GM12878 (cell line): ENCODE data around the gene MIGA2. TPM values are rescaled to one million over a fixed set of nuclear protein-coding genes. Genes with fewer than 3 reads are reported as not detected.
A peak's percentile ranks its signal among the peaks of the same experiment; 100 is the strongest.

Experiments used
- ATAC-seq: fragments of 200-7000 bp; cut with Tn5 transposase; 3 replicates; pipeline ENCODE4 v1.9.1; 2020; ENCODE audit warnings: mild to moderate bottlenecking, moderate library complexity
- BruUV-seq: library from RNA; stranded (reverse); fragments of 400-500 nt; replicated peaks from 2 replicates; lab custom pipeline; 2021; lab: Mats Ljungman, UMichigan
- CTCF ChIA-PET: fragments of 300-600 bp; sonication (Branson Sonifier 250); formaldehyde crosslinking; extraction: SDS; loops from one replicate; lab custom pipeline; 2021; ENCODE audit warnings: inconsistent platforms; lab: Yijun Ruan, JAX
- POLR2A ChIA-PET: fragments of 350-600 bp; formaldehyde crosslinking; extraction: SDS; loops from one replicate; lab custom pipeline; 2021; ENCODE audit warnings: inconsistent platforms; lab: Charles Lee
- RAD21 ChIA-PET: fragments of 300-600 bp; sonication (Branson Sonifier 250); formaldehyde crosslinking; loops from one replicate; lab custom pipeline; 2023; ENCODE audit warnings: antibody characterized with exemption; ENCODE audit not compliant: unreplicated experiment; lab: Charles Lee
- SMC1A ChIA-PET: fragments of 300-600 bp; sonication (Branson Sonifier 250); formaldehyde crosslinking; loops from one replicate; lab custom pipeline; 2023; ENCODE audit not compliant: unreplicated experiment, uncharacterized antibody; lab: Charles Lee
- DNase-seq: peaks from one replicate; pipeline ENCODE4 v3.0.0-alpha.2; 2011; ENCODE audit warnings: low read depth, low spot score
- FAIRE-seq: peaks from 3 replicates; lab custom pipeline; 2011; peaks lifted over from hg19 to GRCh38; lab: Jason Lieb, UNC
- H2AFZ ChIP-seq: 2 replicates; pipeline ENCODE4 v1.6.0; 2011; ENCODE audit warnings: low read depth, low read length, control low read depth; ENCODE audit not compliant: control insufficient read depth
- H3K27ac ChIP-seq: 2 replicates; pipeline ENCODE4 v1.5.1; 2011; ENCODE audit warnings: control low read depth; ENCODE audit not compliant: control insufficient read depth, insufficient read depth
- H3K27me3 ChIP-seq, 2 experiments: replicated peaks in 1 of 2; 2 replicates each; pipeline versions ENCODE4 v1.6.0 to v1.6.1; 2011; ENCODE audit warnings: low read length in 1 of 2; ENCODE audit not compliant: control insufficient read depth in 2 of 2, insufficient read depth in 2 of 2
- H3K36me3 ChIP-seq, 2 experiments: 2 replicates each; pipeline ENCODE4 v1.5.1; 2011; ENCODE audit warnings: low read length in 1 of 2; ENCODE audit not compliant: control insufficient read depth in 2 of 2, insufficient read depth in 2 of 2
- H3K4me1 ChIP-seq: 2 replicates; pipeline ENCODE4 v1.6.1; 2011; ENCODE audit warnings: mild to moderate bottlenecking, low read length, moderate library complexity, mixed read lengths; ENCODE audit not compliant: control insufficient read depth, insufficient read depth
- H3K4me2 ChIP-seq: 2 replicates; pipeline ENCODE4 v1.6.0; 2011; ENCODE audit warnings: control low read depth; ENCODE audit not compliant: control insufficient read depth, insufficient read depth
- H3K4me3 ChIP-seq: fragments of 200-600 bp; sonication (generic); 2 replicates; pipeline ENCODE4 v1.5.1; 2016
- H3K79me2 ChIP-seq: 2 replicates; pipeline ENCODE4 v1.6.0; 2011; ENCODE audit warnings: low read length; ENCODE audit not compliant: control insufficient read depth, insufficient read depth
- H3K9ac ChIP-seq: 2 replicates; pipeline ENCODE4 v1.8.0; 2011; ENCODE audit warnings: low read length, control low read depth, mixed read lengths; ENCODE audit not compliant: control insufficient read depth, insufficient read depth
- H3K9me3 ChIP-seq: replicated peaks from 3 replicates; pipeline ENCODE4 v1.5.1; 2011; ENCODE audit warnings: mild to moderate bottlenecking, low read length; ENCODE audit not compliant: control insufficient read depth, insufficient read depth
- H4K20me1 ChIP-seq: 2 replicates; pipeline ENCODE4 v1.6.0; 2011; ENCODE audit not compliant: control insufficient read depth, insufficient read depth
- ELK1 ChIP-seq: IDR thresholded peaks from 2 replicates; pipeline ENCODE4 v1.6.1; 2012; ENCODE audit warnings: low read depth, low read length, improper control_type of control experiment
- ESRRA ChIP-seq: IDR thresholded peaks from 2 replicates; pipeline ENCODE4 v1.6.1; 2012; ENCODE audit warnings: mild to moderate bottlenecking, low read length, improper control_type of control experiment
- IRF4 ChIP-seq: IDR thresholded peaks from 2 replicates; pipeline ENCODE4 v1.6.1; 2011; ENCODE audit warnings: low read depth, low read length
- NFYB ChIP-seq: IDR thresholded peaks from 2 replicates; pipeline ENCODE4 v1.6.1; 2011; ENCODE audit warnings: low read depth, mild to moderate bottlenecking, low read length, improper control_type of control experiment, moderate library complexity; ENCODE audit not compliant: insufficient read depth
- PML ChIP-seq: IDR thresholded peaks from 2 replicates; pipeline ENCODE4 v1.6.1; 2012; ENCODE audit warnings: low read length, inconsistent platforms
- SREBF2 ChIP-seq: IDR thresholded peaks from 2 replicates; pipeline ENCODE4 v1.6.1; 2012; ENCODE audit warnings: mild to moderate bottlenecking, low read length
- USF2 ChIP-seq: IDR thresholded peaks from 2 replicates; pipeline ENCODE4 v1.6.1; 2011; ENCODE audit warnings: low read depth, low read length, improper control_type of control experiment, borderline replicate concordance
- WGBS: methylation state at CpG from one replicate; pipeline ENCODE4 v1.1.6; 2016; ENCODE audit warnings: low lambda C conversion rate; ENCODE audit not compliant: insufficient replicate concordance, insufficient coverage; ENCODE audit errors: missing lambda C conversion rate; 5-methylcytosine and 5-hydroxymethylcytosine counted together
- in situ Hi-C: fragments of 300-500 bp; cut with MboI; formaldehyde crosslinking; loops from 9 replicates; pipeline ENCODE4 v1.14.3; 2018; ENCODE audit warnings: mixed read lengths
- intact Hi-C: fragments of 100-400 bp; cut with micrococcal nuclease; formaldehyde crosslinking; loops from one replicate; pipeline ENCODE4 v1.14.2; 2022; ENCODE audit not compliant: unreplicated experiment
- polyA plus RNA-seq, 11 experiments: library from polyadenylated mRNA; depleted of rRNA in 4 of 11; unstranded in 6 of 11; stranded (reverse) in 5 of 11; fragments of >200 nt; fragmentation: Nextera tagmentation in 4 of 11; fragmentation: Illumina TruSeq in 1 of 11; extraction: Ambion mirVana in 4 of 11; extraction: Trizol in 1 of 11; gene quantifications; 1 replicate in 1 of 11; 2 replicates in 10 of 11; pipeline versions ENCODE4 v1.2.1 to v1.2.3, GENCODE V29; 2011 to 2016; ENCODE audit warnings: inconsistent platforms in 2 of 11, missing spikeins in 2 of 11, low read depth in 1 of 11
- total RNA-seq, 4 experiments: library from RNA; depleted of rRNA in 3 of 4; stranded (reverse); fragments of >200 nt in 3 of 4; fragmentation: Illumina TruSeq in 1 of 4; extraction: Trizol in 1 of 4; gene quantifications; 2 replicates each; pipeline versions ENCODE4 v1.2.1 to v1.2.3, GENCODE V29; 2013 to 2021
- TF ChIP-seq, protein P1 (sequence below), 3 experiments: IDR thresholded peaks in 2 of 3; conservative IDR thresholded peaks in 1 of 3; 2 replicates each; pipeline ENCODE4 v1.5.1; 2011; ENCODE audit warnings: low read depth in 3 of 3, low read length in 3 of 3, mild to moderate bottlenecking in 3 of 3, control low read depth in 2 of 3, moderate library complexity in 2 of 3, inconsistent platforms in 1 of 3, mixed read lengths in 1 of 3; ENCODE audit not compliant: control insufficient read depth in 2 of 3, insufficient read depth in 1 of 3; ENCODE audit errors: extremely low read depth in 1 of 3
- TF ChIP-seq, protein P2 (sequence below): fragments of 450-650 bp; formaldehyde crosslinking; IDR thresholded peaks from 2 replicates; pipeline ENCODE4 v1.4.0; 2020; ENCODE audit warnings: mild to moderate bottlenecking, moderate library complexity

The MIGA2 gene
- total and polyA plus RNA-seq, 10 of the 15 experiments (the other 5 are each of a cell fraction or from before 2014, with no cell fraction given) = 0.14 to 31.0 (median 12.7) TPM

DNA sequence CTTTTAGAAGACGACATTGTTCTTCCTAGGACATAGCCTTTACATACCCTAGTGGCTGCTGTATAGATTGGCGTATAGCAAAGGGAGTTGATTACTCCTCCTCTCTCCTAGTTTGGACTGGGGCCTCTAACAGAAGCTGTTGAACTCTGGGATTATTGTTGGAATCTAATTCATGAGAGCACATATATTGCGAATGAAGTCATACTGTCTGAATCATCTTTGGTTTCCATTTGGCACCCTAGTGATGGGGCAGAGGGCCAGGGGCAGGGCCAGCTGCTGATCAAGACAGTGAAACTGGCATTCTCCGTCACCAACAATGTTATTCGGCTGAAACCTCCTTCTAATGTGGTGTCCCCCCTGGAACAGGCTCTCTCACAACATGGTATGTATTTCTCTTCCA, 48.6 kb upstream of the MIGA2 start (continued):
- TF ChIP-seq NFYB = no peak
- no peak for TF ChIP-seq PML
- no peak for TF ChIP-seq ESRRA
- no peak for TF ChIP-seq USF2
- no peak for TF ChIP-seq SREBF2

GRCh38 chr9:128992995-128993394, 43.4 kb upstream of the MIGA2 start:
- Histone ChIP-seq H3K27ac (no peak overlapping the region), H3K79me2 (no peaks in the 10 kb centered on the region), H3K9ac (no peak overlapping the region), H3K4me2 (no peak overlapping the region), H2AFZ (no peak overlapping the region), H3K4me1 (no peaks in the 10 kb centered on the region), H3K27me3 (no peaks in the 10 kb centered on the region), H3K4me3 (no peak overlapping the region)
- 100% methylated on average over 7 of the region's 7 CpGs for WGBS
- DNase-seq (no peak), ATAC-seq (peak; percentile 56), FAIRE-seq (no peak)
- ChIA-PET RAD21 (interaction anchor here (1.0 kb wide), 1 partner anchor 14 kb away, joined by 3 read pairs; no protein-coding TSS in a partner anchor), CTCF (interaction anchor here (0.7 to 2.1 kb wide), 3 partner anchors 13 to 630 kb away, joined by 3 to 8 read pairs (median 7); partner anchors contain the start of gene MIGA2)
- no TSS peak for BruUV-seq
- in situ Hi-C loops = no loop called here
- no peak for TF ChIP-seq IRF4
- TF ChIP-seq, protein P1, sequence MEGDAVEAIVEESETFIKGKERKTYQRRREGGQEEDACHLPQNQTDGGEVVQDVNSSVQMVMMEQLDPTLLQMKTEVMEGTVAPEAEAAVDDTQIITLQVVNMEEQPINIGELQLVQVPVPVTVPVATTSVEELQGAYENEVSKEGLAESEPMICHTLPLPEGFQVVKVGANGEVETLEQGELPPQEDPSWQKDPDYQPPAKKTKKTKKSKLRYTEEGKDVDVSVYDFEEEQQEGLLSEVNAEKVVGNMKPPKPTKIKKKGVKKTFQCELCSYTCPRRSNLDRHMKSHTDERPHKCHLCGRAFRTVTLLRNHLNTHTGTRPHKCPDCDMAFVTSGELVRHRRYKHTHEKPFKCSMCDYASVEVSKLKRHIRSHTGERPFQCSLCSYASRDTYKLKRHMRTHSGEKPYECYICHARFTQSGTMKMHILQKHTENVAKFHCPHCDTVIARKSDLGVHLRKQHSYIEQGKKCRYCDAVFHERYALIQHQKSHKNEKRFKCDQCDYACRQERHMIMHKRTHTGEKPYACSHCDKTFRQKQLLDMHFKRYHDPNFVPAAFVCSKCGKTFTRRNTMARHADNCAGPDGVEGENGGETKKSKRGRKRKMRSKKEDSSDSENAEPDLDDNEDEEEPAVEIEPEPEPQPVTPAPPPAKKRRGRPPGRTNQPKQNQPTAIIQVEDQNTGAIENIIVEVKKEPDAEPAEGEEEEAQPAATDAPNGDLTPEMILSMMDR (IDR thresholded peaks at IDR 0.05 in 2 of 3, conservative IDR thresholded peaks at IDR 0.05 in 1 of 3; ENCODE audit: control insufficient read depth in 2 of 3, extremely low read depth in 1 of 3, insufficient read depth in 1 of 3, low read depth in 3 of 3, low read length in 3 of 3) = peak; percentile 12 to 38 (median 35); a peak in 3 of 6 replicates
- TF ChIP-seq, protein P2, sequence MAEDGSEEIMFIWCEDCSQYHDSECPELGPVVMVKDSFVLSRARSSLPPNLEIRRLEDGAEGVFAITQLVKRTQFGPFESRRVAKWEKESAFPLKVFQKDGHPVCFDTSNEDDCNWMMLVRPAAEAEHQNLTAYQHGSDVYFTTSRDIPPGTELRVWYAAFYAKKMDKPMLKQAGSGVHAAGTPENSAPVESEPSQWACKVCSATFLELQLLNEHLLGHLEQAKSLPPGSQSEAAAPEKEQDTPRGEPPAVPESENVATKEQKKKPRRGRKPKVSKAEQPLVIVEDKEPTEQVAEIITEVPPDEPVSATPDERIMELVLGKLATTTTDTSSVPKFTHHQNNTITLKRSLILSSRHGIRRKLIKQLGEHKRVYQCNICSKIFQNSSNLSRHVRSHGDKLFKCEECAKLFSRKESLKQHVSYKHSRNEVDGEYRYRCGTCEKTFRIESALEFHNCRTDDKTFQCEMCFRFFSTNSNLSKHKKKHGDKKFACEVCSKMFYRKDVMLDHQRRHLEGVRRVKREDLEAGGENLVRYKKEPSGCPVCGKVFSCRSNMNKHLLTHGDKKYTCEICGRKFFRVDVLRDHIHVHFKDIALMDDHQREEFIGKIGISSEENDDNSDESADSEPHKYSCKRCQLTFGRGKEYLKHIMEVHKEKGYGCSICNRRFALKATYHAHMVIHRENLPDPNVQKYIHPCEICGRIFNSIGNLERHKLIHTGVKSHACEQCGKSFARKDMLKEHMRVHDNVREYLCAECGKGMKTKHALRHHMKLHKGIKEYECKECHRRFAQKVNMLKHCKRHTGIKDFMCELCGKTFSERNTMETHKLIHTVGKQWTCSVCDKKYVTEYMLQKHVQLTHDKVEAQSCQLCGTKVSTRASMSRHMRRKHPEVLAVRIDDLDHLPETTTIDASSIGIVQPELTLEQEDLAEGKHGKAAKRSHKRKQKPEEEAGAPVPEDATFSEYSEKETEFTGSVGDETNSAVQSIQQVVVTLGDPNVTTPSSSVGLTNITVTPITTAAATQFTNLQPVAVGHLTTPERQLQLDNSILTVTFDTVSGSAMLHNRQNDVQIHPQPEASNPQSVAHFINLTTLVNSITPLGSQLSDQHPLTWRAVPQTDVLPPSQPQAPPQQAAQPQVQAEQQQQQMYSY (CRISPR knock-in tag) = no peak
- no peak for TF ChIP-seq ELK1
- TF ChIP-seq, all 136 proteins: peak for 1
- POLR2A ChIA-PET = no interaction called here
- Histone ChIP-seq H4K20me1 (no peaks in the 10 kb centered on the region), H3K9me3 (no peaks in the 10 kb centered on the region), H3K36me3 (peaks cover 23 to 33% of the 10 kb centered on the region in 2 experiments)
- SMC1A ChIA-PET = no interaction called here
- intact Hi-C loops = no loop called here
